Hematopoietic multipotent progenitor cell (in vitro differentiated cells): ENCODE results near the gene VAV3. TPM values are rescaled to one million over a fixed set of nuclear protein-coding genes. Genes with fewer than 3 reads are reported as not detected.

Experiments
- DNase-seq, 3 donors: peaks; one replicate each; pipeline ENCODE4 v3.0.0-alpha.2; 2011 to 2015; ENCODE audit warnings: low read depth in 2 of 3, low spot score in 2 of 3
- small RNA-seq: library from RNA; depleted of rRNA; stranded (forward); fragments of <200 nt; gene quantifications from one replicate; pipeline ENCODE3, GENCODE V24; 2012
- total RNA-seq: library from RNA; depleted of rRNA; stranded (reverse); fragments of >200 nt; gene quantifications from one replicate; pipeline ENCODE4 v1.2.3, GENCODE V29; 2012

The VAV3 gene
- total RNA-seq, 1 donor = 30.7 TPM

GRCh38 chr1:107524301-107524700 lies 440.7 kb downstream of the VAV3 start:
- no peak for DNase-seq

GRCh38 chr1:107523736-107524135 lies 441.2 kb downstream of the VAV3 start:
- DNase-seq = no peak

GRCh38 chr1:107523061-107523460 lies 441.9 kb downstream of the VAV3 start:
- no peak for DNase-seq

Small RNA genes lying within 50 kb of the gene (small RNA-seq; reads per million reads assigned to genes)
- gene MIR7852 = not detected

Other genes with a start within 250 kb of the VAV3 start
- 12.7 TPM for gene SLC25A24, start 235.2 kb upstream of the VAV3 start, total RNA-seq